Transverse colon (tissue), 3 donors: ENCODE data around the gene TRPM6.

Experiments
- CTCF ChIP-seq, 5 experiments: fragments of 200-600 bp in 3 of 5; fragments of 450-650 bp in 2 of 5; sonication (generic) in 3 of 5; IDR thresholded peaks; 1 replicate in 2 of 5; 2 replicates in 3 of 5; pipeline ENCODE4 v1.5.1; 2016 to 2017; ENCODE audit warnings: antibody characterized with exemption in 5 of 5, inconsistent platforms in 3 of 5, mild to moderate bottlenecking in 2 of 5, moderate library complexity in 1 of 5
- POLR2A ChIP-seq: fragments of 450-650 bp; IDR thresholded peaks from one replicate; pipeline ENCODE4 v1.6.1; 2016; ENCODE audit warnings: antibody characterized with exemption, mild to moderate bottlenecking, moderate library complexity

GRCh38 chr9:74718709-74719108, 169.0 kb downstream of the TRPM6 start:
- TF ChIP-seq POLR2A (no peak), CTCF (IDR thresholded peaks at IDR 0.05) (no peak)
